ENCODE data around the gene RTN4. TPM values are rescaled to one million over a fixed set of nuclear protein-coding genes. Genes with fewer than 3 reads are reported as not detected.
"Not testable (repeated sequence)": the region's sequence is repeated elsewhere in the genome, so short reads cannot be mapped to it uniquely, and the experiment has no call there.

RTN4 gene, protein sequence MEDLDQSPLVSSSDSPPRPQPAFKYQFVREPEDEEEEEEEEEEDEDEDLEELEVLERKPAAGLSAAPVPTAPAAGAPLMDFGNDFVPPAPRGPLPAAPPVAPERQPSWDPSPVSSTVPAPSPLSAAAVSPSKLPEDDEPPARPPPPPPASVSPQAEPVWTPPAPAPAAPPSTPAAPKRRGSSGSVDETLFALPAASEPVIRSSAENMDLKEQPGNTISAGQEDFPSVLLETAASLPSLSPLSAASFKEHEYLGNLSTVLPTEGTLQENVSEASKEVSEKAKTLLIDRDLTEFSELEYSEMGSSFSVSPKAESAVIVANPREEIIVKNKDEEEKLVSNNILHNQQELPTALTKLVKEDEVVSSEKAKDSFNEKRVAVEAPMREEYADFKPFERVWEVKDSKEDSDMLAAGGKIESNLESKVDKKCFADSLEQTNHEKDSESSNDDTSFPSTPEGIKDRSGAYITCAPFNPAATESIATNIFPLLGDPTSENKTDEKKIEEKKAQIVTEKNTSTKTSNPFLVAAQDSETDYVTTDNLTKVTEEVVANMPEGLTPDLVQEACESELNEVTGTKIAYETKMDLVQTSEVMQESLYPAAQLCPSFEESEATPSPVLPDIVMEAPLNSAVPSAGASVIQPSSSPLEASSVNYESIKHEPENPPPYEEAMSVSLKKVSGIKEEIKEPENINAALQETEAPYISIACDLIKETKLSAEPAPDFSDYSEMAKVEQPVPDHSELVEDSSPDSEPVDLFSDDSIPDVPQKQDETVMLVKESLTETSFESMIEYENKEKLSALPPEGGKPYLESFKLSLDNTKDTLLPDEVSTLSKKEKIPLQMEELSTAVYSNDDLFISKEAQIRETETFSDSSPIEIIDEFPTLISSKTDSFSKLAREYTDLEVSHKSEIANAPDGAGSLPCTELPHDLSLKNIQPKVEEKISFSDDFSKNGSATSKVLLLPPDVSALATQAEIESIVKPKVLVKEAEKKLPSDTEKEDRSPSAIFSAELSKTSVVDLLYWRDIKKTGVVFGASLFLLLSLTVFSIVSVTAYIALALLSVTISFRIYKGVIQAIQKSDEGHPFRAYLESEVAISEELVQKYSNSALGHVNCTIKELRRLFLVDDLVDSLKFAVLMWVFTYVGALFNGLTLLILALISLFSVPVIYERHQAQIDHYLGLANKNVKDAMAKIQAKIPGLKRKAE
- total RNA-seq: 10 to 100 TPM; 86.5 to 88.5 TPM

DNA sequence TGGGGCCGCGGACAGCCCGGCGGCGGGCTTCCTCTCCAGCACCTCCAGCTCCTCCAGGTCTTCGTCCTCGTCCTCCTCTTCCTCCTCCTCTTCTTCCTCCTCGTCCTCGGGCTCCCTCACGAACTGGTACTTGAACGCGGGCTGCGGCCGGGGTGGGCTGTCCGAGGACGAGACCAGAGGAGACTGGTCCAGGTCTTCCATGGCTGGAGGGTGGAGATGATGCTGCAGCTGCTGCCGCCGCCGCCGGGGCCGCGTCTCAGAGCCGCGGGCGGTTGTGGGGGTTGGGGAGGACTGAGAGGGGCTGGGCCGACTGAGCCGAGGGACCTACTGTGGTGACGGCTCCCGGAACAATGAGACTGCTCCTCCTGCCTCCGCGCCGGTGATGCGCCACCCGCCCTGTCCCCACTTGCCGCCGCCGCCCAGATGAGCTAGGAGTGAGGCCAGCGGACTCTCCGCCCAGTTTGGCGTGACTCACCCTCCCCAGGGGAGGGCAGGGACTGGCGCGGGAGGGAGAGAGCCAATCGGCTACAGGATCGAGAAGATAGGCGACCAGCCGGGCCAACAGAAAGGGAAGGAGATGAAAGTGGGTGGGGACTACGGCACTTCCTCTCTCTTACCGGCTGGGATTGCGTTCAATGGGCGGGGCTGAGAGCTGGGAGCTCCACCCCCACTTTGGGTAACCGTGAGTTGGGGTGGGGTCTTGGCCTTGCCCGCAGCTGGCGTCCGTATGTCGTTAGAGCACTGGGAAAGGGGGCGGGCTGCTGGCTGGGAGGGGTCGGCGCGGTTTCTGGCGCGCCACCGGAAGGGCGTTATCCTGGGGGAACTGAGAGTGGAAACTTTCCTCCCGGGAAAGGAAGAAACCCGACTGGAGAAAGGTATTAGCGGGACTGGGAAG is at the start of gene RTN4:
Gene RTN4 (minus strand): TSS at position 352 of the 895 bp plus-strand sequence. CDS start 151 bp downstream, at position 201.
- peak; percentile 88 to 90 for ATAC-seq
- Mint-ChIP-seq H3K27ac (peak within 1 kb of the TSS; percentile 98 to 100), H3K36me3 (peaks cover 18 to 29% of the 10 kb centered on the region in 2 donors)

DNA sequence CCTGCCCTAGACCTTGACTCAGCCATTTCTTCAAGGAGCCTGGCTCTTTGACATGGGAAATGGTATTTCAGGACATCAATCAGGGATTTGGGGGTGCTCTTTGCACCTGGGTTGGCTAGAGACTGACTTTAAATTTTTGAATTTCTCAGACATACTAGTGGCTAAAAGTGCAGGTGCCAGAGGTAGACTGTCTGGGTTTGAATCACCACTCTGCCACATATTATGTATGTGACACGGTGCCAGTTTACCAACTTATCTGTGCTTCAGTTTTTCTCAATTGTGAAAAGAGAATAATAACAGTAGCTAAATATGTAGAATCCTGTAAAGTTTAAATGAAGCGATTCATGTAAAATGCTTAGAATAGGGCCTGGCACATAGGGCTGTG is 49.2 kb upstream of the RTN4 start:
- Mint-ChIP-seq H3K9me3 (no peaks in the 10 kb centered on the region), H3K27ac (peak overlapping the region in 1 of 2 donors; percentile 44), H3K36me3 (no peaks in the 10 kb centered on the region)
- DNase-seq (ENCODE audit: low spot score in 2 of 2): no peak
- ATAC-seq: peak; percentile 24 to 34

More for the DNA sequence above, at the start of gene RTN4:
- DNase-seq (ENCODE audit: low spot score in 2 of 2): peak; percentile 97 to 99
- H3K9me3 Mint-ChIP-seq: no peaks in the 10 kb centered on the region

DNA sequence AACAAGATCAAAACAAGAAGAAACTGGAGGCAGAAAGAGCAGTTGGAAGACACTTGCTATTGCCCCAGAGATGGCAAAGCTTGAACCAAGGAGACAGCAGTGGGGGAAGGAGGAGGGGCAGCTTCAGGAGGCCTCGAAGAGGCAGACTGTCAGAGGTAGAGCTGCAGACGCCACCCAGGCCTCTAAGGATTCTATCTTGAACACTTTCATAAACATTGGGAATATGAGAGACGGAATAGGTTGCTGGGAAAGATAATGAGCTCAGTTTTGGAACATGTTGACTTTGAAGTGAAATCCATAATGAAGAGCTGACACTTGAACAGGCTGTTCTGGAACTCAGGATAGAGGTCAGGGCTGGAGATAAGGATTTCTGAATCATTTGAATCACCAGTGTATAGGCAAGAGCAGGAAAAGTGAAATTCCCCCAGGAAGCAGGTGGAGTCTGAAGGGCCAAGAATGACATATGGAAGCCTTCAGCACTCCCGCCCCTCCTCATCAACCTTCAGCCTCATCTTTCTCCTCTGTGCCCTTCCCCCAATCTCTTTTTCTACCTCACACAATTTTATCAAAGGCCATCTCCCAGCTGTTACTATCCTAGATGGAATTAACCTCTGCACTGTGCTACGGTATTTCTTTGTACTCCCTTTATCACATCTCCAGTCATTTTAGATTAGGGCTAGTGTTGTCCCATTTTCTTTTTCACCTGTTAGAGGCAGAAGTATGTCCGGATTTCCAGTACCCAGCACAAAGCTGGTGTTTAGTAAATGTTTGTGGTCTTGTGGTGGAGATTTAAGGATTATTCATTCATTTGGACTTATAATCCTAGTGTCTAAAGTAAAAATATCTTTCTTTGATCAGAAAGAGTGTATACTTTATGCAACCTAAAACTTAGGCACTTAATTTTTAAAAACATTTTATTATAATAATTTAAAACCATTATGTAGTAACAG is 47.5 kb upstream of the RTN4 start:
- Mint-ChIP-seq H3K36me3 (no peaks in the 10 kb centered on the region), H3K9me3 (no peaks in the 10 kb centered on the region), H3K27ac (no peak overlapping the region)
- ATAC-seq (no peak), DNase-seq (ENCODE audit: low spot score in 2 of 2) (no peak)

GRCh38 chr2:55097082-55097460 is 46.8 kb upstream of the RTN4 start:
- Mint-ChIP-seq H3K27ac (no peak overlapping the region), H3K36me3 (no peaks in the 10 kb centered on the region), H3K9me3 (no peaks in the 10 kb centered on the region)
- ATAC-seq: no peak
- no peak for DNase-seq (ENCODE audit: low spot score in 2 of 2)

DNA sequence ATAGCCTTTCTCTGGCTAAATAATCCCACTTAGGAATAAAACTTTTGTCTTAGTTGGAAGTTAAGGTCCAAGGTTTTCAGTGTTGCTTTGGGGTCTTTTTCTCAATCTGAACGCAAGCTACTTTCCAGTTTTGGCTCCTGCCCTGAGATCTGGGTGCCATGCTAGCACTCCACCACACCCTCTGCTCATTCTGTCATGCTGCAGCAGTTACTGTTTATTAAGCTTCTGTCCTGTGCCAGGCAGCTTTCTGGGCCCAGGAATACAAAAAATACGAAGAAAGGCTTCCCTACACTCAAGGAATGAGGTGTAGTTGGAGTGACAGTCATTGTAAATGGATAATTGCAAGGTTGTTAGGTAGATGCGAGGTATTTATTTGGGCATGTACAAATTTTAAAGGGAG is 46.3 kb upstream of the RTN4 start:
- Mint-ChIP-seq H3K9me3 (no peaks in the 10 kb centered on the region), H3K27ac (no peak overlapping the region), H3K36me3 (no peaks in the 10 kb centered on the region)
- no peak for ATAC-seq
- no peak for DNase-seq (ENCODE audit: low spot score in 2 of 2)

DNA sequence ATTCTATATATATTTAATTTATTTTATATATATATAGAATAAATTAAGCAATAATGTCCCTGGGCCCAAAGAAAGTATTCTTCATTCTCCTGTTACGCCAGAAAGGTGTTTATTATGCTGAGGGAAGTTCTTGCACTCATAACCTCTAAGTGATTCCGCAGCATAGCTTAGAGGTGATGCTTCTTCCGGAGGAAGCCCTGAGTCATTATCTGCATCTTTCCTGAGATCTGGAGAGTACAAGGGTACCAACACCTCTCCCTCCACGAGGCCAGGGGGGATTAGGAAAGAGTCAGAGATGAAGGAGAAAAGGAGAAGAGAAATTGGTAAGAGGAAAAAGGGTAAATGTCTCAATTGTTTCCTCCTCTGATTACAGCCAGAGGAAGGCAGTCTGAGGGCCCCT is 43.1 kb upstream of the RTN4 start:
- H3K27ac Mint-ChIP-seq: no peak overlapping the region
- H3K36me3 Mint-ChIP-seq: no peaks in the 10 kb centered on the region
- no peak for ATAC-seq
- peaks cover 0 to 9% of the 10 kb centered on the region in 2 donors for H3K9me3 Mint-ChIP-seq
- no peak for DNase-seq (ENCODE audit: low spot score in 2 of 2)

DNA sequence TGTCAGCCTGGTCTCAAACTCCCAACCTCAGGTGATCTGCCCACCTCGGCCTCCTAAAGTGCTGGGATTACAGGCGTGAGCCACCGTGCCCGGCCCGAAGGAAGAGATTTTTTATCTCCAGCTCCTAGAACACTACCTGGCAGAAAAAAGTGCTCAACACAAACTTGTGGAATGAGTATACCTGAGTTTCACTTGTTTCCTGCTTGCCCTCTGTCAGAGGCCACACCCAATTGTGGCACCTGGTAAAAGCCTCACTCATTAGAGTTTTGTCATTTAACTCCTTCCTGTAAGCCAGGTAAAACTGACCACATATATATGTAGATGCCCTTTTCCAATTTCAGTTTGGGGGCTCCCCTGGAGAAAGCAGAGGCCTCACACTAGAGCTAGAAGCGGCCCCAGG is 42.2 kb upstream of the RTN4 start:
- H3K27ac Mint-ChIP-seq: no peak overlapping the region
- DNase-seq (ENCODE audit: low spot score in 2 of 2) (no peak), ATAC-seq (no peak)
- no peaks in the 10 kb centered on the region for H3K36me3 Mint-ChIP-seq
- peaks cover 0 to 9% of the 10 kb centered on the region in 2 donors for H3K9me3 Mint-ChIP-seq

DNA sequence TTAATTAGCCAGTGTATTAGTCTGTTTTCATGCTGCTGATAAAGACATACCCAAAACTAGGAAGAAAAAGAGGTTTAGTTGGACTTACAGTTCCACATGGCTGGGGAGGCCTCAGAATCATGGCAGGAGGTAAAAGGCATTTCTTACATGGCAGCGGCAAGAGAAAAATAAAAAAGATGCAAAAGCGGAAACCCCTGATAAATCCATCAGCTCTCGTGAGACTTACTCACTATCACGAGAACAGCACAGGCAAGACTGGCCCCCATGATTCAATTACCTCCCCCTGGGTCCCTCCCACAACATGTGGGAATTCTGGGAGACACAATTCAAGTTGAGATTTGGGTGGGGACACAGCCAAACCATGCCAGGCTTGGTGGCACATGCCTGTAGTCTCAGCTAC is 41.4 kb upstream of the RTN4 start:
- not testable (repeated sequence) for H3K9me3 Mint-ChIP-seq; ATAC-seq; H3K36me3 Mint-ChIP-seq; H3K27ac Mint-ChIP-seq; DNase-seq (ENCODE audit: low spot score in 2 of 2)

GRCh38 chr2:55090702-55091101 is 40.5 kb upstream of the RTN4 start:
- ATAC-seq (no peak), DNase-seq (ENCODE audit: low spot score in 2 of 2) (no peak)
- H3K36me3 Mint-ChIP-seq: no peaks in the 10 kb centered on the region
- H3K9me3 Mint-ChIP-seq: peaks cover 0 to 9% of the 10 kb centered on the region in 2 donors
- no peak overlapping the region for H3K27ac Mint-ChIP-seq

GRCh38 chr2:55089726-55090125 is 39.5 kb upstream of the RTN4 start:
- DNase-seq (ENCODE audit: low spot score in 2 of 2): no peak
- Mint-ChIP-seq H3K27ac (no peak overlapping the region), H3K9me3 (peaks cover 0 to 9% of the 10 kb centered on the region in 2 donors), H3K36me3 (no peaks in the 10 kb centered on the region)
- no peak for ATAC-seq

DNA sequence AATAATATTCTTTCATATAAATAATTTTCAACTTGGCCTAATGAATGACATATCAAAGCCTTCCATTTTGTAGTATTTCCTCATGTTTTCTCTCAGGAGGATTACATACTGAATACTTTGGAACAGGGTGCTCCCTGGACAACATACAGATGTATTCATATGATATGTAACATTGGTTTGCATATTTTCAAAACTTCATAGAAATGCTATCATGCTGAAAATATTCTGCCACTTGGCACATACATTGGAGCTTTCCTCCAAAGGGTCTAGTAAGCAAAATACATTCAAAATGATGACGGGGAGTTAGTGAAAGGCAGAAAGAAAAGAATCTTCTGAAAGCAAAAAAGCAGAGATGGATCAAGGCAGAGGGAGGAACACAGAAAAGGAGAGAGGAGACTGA is 38.1 kb upstream of the RTN4 start:
- Mint-ChIP-seq H3K9me3 (peaks cover 0 to 9% of the 10 kb centered on the region in 2 donors), H3K27ac (no peak overlapping the region), H3K36me3 (no peaks in the 10 kb centered on the region)
- ATAC-seq (no peak), DNase-seq (ENCODE audit: low spot score in 2 of 2) (no peak)

GRCh38 chr2:55087936-55088335 is 37.7 kb upstream of the RTN4 start:
- H3K27ac Mint-ChIP-seq: no peak overlapping the region
- ATAC-seq (no peak), DNase-seq (ENCODE audit: low spot score in 2 of 2) (no peak)
- peaks cover 0 to 9% of the 10 kb centered on the region in 2 donors for H3K9me3 Mint-ChIP-seq
- H3K36me3 Mint-ChIP-seq: no peaks in the 10 kb centered on the region

GRCh38 chr2:55087501-55087900 is 37.2 kb upstream of the RTN4 start:
- H3K27ac Mint-ChIP-seq: no peak overlapping the region
- no peaks in the 10 kb centered on the region for H3K36me3 Mint-ChIP-seq
- DNase-seq (ENCODE audit: low spot score in 2 of 2): no peak
- no peak for ATAC-seq
- H3K9me3 Mint-ChIP-seq: peaks cover 0 to 9% of the 10 kb centered on the region in 2 donors

- no peak overlapping the region for H3K27ac Mint-ChIP-seq
- peaks cover 3 to 4% of the 10 kb centered on the region in 2 donors for H3K36me3 Mint-ChIP-seq
- no peak for ATAC-seq
These were observed 35.1 kb upstream of the RTN4 start for GRCh38 chr2:55085113-55086040.

More at GRCh38 chr2:55085113-55086040, 35.1 kb upstream of the RTN4 start:
- no peak for DNase-seq (ENCODE audit: low spot score in 2 of 2)
- H3K9me3 Mint-ChIP-seq: peaks cover 2 to 9% of the 10 kb centered on the region in 2 donors

All from activated naive CD4-positive, alpha-beta T cell treated with anti-CD3 and anti-CD28 coated beads, Interleukin-2, amount 50 U/mL, for 72 hours (primary cell).